Forelimb muscle (tissue), 1 donor: Measurements from ENCODE around the gene ATP5PF. TPM values are rescaled to one million over a fixed set of nuclear protein-coding genes. Genes with fewer than 3 reads are reported as not detected.
"Not testable (repeated sequence)": the region's sequence is repeated elsewhere in the genome, so short reads cannot be mapped to it uniquely, and the experiment has no call there.

Source experiments
- DNase-seq: peaks from one replicate; pipeline ENCODE4 v3.0.0-alpha.2; 2013; ENCODE audit warnings: low read depth
- polyA plus RNA-seq: library from polyadenylated mRNA; unstranded; fragments of 120-200 nt; gene quantifications from one replicate; pipeline ENCODE4 v1.2.1, GENCODE V29; 2013; ENCODE audit not compliant: insufficient read length

ATP5PF gene
- polyA plus RNA-seq, 1 donor: 250 TPM

DNA sequence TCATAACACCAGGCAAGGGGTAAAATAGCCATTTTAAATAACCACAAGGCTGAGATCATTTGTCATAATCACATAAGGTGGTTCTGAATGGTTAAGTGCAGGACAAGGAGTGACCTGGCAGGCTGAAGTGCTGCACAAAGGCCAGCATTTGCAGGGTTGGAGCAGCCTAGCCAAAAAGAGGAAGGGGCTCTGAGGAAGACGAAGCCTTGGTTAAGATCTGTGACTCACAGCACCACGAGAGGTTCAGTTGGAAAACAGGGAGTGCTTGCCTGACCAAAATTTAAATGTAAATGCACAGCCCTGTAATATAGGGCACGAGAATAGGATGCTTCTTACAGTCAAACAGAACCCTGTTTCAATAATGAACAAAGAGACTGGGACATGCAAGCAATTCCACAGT lies 12.1 kb downstream of the ATP5PF start:
- no peak for DNase-seq

DNA sequence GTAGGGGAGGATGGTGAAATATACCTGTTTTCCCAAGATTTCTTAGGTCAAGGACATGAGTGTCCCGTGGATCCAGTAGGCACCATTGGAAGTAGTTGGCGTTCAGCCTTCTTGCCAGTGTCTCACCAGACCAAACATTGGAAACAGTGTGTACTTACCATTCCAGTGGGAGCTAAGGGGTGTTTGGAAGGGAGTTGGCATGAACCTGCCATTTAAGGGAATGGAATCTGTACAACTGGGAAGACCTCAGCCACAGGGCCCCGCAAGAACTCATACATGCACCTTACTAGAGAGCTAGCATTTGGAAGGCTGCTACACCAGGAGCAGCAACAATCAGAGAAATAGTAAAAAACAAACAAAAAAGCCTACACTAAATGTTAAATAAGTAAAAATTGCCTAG lies 12.7 kb downstream of the ATP5PF start:
- no peak for DNase-seq

DNA sequence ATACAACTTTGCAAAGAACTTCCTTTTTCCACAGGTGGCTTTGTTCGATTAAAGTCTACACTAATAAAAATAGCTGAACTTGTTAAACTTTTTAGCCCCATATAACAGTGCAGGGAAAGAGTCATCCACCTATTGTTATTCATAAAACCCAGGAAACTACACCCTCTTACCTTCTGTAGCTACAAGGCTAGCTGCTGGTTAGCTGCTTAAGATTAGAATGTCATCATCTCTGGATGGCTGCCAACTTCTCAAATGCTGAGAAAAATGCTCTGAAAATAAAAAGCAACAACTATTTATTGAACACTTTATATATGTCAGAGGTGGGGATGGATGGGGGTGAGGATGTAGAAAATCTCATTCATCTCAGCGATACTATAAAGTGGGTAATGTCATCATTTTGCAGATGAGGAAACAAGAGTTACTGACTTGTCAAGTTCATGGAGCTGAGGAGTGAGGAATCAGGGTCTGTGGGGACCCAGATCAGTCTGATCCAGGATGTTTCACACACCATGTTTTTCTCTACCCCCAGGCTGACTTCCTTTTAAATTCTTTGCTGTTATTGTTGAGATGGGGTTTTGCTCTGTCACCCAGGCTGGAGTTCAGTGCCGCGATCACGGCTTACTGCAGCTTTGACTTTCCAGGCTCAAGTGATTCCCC lies 17.1 kb downstream of the ATP5PF start:
- no peak for DNase-seq

DNA sequence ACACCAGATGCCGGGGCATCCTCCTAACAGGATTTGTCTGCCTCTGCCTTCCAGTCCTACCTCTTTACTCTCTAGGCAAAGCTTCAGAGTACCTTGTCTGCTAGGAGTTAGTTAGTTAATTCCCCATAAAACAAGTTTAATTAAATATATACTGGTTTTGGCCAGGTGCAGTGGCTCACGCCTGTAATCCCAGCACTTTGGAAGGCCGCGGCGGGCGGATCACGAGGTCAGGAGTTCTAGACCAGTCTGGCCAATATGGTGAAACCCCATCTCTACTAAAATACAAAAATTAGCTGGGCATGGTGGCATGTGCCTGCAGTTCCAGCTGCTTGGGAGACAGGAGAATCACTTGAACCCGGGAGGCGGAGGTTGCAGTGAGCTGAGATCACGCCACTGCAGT lies 20.6 kb downstream of the ATP5PF start:
- DNase-seq: not testable (repeated sequence)

DNA sequence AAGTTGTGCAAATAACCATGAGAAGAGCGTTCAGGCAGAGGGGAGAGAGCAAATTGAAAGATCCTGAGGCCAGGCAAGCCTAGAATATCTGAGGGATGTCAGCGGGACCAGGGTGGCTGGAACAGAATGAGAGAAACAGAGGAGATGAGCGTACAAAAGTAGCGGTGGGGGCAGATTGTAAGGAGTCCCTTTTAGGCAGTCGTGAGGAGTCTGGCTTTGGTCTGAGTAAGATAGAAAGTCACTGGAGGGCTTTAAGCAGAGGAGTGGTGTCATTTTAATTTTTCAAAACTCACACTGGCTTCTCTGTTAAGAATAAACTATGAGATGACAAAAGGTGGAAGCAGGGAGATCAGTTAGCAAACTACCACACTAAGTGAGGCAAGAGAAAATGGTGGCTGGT lies 24.2 kb downstream of the ATP5PF start:
- no peak for DNase-seq

DNA sequence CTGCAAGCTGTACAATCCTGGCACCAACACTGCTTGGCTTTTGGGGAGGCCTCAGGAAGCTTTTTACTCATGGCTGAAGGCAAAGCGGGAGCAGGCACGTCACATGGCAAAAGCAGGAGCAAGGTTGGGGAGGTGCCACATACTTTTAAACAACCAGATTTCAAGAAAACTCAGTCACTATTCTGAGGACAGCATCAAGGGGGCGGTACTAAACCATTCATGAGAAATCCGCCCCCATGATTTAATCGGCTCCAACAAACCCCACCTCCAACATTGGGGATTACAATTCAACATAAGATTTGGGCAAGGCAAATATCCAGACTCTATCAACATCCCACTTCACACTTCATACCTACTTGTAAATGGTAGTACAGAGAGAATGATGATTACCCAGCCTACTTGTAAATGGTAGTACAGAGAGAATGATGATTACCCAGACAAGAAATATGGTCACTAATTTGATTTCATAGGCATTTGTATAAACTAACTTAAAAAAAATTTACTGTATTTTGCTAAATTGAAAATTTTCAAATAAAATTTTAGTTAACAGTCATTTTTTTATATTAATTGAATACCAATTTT lies 24.9 kb downstream of the ATP5PF start:
- DNase-seq: no peak

DNA sequence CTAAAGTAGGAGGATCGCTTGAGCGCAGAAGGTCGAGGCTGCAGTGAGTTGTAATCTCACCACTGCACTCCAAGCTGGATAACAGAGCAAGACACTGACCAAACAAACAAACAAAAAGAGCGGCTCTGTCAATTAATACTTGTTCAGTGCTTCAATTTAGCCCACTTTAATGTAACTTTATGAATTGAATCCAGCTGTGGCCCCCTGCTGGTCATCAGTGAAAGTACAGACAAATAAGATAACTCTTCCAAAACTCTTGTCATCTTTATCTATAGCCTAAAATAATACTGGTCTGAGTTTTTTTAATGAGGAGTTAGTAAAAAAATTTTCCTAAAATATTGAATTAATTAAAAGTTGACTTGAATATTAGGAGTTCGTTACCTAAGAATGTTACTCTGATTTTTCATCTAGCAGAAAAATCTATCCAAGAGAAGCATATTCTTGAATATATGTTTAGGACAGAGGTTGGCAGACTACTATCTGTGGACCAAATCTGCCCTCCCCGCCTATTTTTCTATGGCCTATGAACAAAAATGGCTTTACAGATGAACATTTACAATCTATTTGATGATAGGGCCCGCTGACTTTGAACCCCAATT lies 26.1 kb downstream of the ATP5PF start:
- DNase-seq: peak; percentile 13

DNA sequence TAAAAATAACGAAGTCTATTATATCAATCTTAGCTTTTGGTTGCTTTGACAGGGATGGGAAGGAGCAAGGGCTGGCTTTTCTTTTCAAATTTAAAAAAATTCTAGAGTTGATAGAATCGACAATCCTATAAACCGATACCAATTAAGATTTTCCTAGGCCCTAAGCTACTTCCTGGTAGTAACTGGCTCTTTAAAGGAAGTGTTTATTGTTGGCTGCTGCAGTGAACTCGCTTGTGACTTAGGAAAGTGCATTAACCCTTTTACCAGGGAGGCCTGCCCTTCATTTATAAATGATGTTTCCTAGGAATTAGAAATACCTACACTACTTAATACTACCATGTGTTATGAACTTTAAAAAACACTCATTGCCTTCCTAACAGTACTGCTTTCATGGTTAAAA lies 33.2 kb downstream of the ATP5PF start:
- no peak for DNase-seq

DNA sequence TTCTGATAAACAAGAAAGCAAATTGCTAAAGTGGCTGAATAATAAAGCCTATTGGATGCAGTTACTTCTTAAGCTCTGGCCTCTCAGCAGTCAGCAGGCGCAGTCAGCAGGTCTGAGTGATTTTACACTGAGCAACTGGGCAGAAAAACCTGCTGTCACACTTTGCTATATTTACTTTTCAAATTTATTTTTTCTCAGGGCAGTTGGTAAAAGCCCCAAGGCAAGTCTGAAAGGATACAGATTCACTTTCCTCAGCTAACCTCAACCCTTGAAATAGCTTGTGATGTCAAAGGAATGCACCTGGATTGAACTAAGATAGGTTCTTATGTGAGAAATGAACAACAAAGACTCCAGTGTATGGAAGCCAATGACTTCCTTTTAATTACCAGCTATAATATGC lies 34.0 kb downstream of the ATP5PF start:
- no peak for DNase-seq

DNA sequence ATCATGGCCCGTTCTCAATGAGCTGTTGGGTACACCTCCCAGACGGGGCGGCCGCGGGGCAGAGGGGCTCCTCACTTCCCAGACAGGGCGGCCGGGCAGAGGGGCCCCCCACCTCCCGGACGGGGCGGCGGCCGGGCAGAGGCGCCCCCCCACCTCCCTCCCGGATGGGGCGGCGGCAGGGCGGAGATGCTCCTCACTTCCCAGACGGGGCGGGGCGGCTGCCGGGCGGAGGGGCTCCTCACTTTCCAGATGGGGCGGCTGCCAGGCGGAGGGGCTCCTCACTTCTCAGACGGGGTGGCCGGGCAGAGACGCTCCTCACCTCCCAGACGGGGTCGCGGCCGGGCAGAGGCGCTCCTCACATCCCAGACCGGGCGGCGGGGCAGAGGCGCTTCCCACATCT lies 39.2 kb downstream of the ATP5PF start:
- DNase-seq: not testable (repeated sequence)

DNA sequence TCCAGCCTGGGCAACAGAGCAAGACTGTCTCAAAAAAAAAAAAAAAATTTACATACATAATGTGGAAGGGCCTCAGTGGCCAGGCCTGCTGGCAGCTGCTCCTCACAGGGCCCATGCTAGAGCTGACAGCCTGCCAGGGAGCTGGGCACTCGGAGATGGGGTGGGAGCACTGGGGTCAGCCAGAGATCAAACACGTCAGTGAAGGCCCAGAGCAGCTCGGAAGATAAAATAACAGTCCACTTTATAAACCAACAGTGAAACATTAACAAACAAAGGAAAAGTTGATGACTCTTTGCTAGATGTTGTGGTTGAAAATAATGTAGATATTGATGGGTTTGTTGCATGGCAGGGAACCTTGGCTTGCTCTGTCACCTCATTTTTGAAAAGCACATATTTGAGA lies 42.7 kb downstream of the ATP5PF start:
- no peak for DNase-seq

DNA sequence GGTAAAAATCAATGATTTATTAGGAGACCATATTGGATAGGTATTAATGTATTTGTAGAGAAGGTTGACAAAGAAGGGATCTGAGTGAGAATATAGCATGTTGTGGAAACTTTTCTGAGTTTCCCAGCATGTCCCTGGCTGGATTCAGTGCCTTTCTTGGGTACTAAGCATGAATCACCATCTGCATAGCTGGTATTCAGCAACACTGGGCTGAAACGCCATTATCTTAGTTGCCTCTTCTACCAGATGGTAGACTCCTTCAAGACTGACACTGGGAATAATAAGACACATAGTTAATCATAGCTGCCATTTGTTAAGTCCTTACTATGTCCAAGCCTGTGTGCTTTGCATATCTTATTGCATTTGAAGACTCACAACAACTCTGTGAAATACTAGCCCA lies 45.5 kb downstream of the ATP5PF start:
- DNase-seq: no peak

DNA sequence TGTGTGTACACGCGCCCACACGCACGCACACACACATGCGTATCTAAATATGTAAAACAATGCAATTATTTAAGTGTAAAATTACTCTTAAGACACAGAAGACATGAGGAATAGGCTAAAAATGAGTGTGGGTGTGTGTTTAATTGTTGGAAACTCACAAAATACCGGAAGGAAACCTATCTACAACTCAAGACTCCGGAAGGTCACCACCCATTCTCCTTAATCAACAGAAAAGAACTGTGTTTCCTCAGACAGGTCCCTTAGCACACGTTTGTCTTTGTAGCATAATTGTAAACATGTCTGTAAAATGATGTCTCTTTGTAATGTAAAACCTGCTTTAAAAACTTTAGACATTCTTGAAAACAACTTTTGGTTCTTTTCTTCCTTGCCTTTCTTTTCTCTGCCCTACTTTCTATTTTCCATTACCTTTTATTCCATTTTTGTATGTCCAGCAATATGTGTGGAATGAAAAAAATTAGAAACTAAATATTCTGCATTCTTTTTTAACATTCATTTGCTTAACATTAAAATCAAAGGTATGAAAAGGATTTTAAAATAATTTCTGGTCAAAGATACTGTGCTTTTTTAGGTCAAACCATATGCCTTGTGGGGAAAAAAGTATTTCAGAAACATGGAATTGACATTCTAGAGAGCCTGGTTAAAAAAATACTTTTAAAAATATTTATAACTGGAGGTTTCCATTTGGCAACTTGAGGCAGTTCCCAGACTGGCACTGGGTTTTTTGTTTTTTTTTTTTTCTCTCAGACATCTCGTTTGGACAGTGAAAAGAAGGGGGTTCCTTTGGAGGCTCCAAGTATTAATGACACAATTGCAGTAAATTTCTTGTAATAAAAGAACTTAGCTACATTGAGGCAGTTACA lies 46.2 kb downstream of the ATP5PF start:
- DNase-seq: no peak

DNA sequence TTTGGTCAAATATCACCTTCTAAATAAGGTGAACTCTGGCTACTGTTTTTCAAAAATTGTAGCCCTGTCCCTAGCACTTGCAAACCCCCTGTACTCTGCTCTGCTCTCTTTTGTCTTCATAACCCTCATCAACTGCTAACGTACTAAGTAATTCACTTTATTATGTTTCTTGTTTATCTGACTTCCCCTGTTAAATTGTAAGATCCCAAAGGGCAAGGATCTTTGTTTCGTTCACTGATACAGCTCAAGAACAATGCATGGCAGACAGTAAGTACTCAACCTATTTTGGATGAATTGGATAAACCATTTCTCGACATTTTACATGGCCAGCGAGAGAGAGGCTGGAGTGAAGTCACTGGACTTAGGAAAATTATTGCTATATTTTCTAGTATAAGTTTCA lies 46.9 kb downstream of the ATP5PF start:
- DNase-seq: no peak

DNA sequence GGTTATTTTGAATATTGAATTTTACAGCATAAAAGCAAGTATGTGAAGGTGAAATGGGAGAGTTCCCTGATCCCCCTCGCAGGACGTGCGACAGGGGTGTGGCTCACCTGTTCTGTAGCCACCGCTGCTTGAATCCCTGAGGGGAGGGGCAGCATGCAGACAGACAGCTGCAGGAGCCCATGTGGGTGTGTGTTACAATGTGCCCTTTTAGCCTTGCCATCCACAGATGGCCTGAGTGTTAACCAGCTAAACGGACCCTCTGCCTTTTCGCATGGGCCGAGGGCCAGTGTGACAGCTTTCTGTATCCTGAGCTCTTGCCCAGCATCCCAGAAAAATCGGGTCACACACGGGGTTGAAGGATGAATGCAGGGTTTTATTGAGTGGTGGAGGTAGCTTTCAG lies 52.3 kb downstream of the ATP5PF start:
- no peak for DNase-seq

DNA sequence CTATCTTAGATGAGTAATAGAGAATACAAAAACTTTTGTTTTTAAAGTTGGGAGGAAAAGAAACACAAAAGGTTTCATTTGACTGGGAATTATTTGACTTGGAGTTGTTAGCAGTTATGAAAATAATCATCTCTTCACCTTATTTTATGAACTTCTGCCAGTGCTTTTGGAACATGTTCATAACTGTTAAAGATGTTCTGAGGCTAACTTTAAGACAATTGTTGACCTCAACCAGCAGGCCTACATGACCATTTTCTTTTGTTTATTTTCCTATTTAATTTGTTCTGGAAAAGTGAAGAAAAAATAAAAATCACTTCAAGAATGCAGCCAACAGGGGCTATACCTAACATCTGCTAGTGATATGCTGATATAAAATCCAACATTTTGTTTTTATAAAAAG lies 58.3 kb downstream of the ATP5PF start:
- DNase-seq: no peak

Other genes with a start within 250 kb of the ATP5PF start
- gene MRPL39, start 127.4 kb downstream of the ATP5PF start, polyA plus RNA-seq: 31.5 TPM
- 38.1 TPM for gene JAM2, start 95.6 kb downstream of the ATP5PF start, polyA plus RNA-seq
- gene GABPA, start 68 bp upstream of the ATP5PF start, polyA plus RNA-seq: 29.5 TPM